Esophagus squamous epithelium (tissue), 4 donors: ENCODE results near the gene IER5L.

Experiments used
- CTCF ChIP-seq, 6 experiments: fragments of 450-650 bp in 4 of 6; fragments of 200-600 bp in 2 of 6; sonication (generic) in 2 of 6; IDR thresholded peaks; one replicate each; pipeline ENCODE4 v1.5.1; 2016 to 2019; ENCODE audit warnings: antibody characterized with exemption in 6 of 6, mild to moderate bottlenecking in 4 of 6, moderate library complexity in 4 of 6
- POLR2A ChIP-seq, 4 donors: fragments of 450-650 bp; IDR thresholded peaks; one replicate each; pipeline ENCODE4 v1.6.1; 2017; ENCODE audit warnings: antibody characterized with exemption in 4 of 4, mild to moderate bottlenecking in 4 of 4, moderate library complexity in 3 of 4

GRCh38 chr9:129182625-129183494 lies 4.8 kb upstream of the IER5L start:
- TF ChIP-seq POLR2A (IDR thresholded peaks at IDR 0.05) (no peak), CTCF (IDR thresholded peaks at IDR 0.05) (peak in 2 of 6 experiments; percentile 16 to 22)
